ENCODE data around the gene HSPBAP1.
"Not testable (repeated sequence)": the region's sequence is repeated elsewhere in the genome, so short reads cannot be mapped to it uniquely, and the experiment has no call there.

HSPBAP1 gene

DNA sequence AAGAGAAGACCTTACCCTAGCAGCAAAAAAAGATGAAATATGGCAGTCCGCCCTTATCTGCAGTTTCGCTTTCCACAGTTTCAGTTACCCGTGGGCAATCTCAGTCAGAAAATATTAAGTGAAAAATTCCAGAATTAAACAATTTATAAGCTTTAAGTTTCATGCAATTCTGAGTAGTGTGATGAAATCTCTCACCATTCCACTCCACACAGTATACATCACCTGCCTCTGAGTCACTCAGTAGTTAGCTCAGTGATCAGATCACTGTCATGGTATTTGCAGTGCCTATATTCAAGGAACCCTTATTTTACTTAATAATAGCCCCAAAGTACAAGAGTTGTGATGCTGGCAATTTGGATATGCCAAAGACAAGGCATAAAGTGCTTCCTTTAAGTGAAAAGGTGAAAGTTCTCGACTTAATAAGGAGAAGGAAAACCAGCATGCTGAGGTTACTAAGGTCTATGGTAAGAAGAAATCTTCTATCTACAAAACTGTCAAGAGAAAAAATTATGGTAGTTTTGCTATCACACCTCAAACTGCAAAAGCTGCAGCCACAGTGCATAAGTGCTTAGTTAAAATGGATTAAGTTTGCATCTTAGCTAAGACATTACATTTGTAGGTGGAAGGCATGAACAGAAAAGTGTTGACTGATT is 48.1 kb downstream of the HSPBAP1 start:
- TF ChIP-seq, protein P1, sequence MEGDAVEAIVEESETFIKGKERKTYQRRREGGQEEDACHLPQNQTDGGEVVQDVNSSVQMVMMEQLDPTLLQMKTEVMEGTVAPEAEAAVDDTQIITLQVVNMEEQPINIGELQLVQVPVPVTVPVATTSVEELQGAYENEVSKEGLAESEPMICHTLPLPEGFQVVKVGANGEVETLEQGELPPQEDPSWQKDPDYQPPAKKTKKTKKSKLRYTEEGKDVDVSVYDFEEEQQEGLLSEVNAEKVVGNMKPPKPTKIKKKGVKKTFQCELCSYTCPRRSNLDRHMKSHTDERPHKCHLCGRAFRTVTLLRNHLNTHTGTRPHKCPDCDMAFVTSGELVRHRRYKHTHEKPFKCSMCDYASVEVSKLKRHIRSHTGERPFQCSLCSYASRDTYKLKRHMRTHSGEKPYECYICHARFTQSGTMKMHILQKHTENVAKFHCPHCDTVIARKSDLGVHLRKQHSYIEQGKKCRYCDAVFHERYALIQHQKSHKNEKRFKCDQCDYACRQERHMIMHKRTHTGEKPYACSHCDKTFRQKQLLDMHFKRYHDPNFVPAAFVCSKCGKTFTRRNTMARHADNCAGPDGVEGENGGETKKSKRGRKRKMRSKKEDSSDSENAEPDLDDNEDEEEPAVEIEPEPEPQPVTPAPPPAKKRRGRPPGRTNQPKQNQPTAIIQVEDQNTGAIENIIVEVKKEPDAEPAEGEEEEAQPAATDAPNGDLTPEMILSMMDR (IDR thresholded peaks at IDR 0.05), result no peak
- Mint-ChIP-seq H3K27ac (no peak overlapping the region), H3K27me3 (ENCODE audit: low read depth, poor library complexity) (peaks cover 3% of the 10 kb centered on the region), H3K36me3 (ENCODE audit: low read depth) (peaks cover 73% of the 10 kb centered on the region), H3K4me1 (no peaks in the 10 kb centered on the region), H3K4me3 (no peak overlapping the region), H3K9me3 (peaks cover 31% of the 10 kb centered on the region)
- no peak for DNase-seq

DNA sequence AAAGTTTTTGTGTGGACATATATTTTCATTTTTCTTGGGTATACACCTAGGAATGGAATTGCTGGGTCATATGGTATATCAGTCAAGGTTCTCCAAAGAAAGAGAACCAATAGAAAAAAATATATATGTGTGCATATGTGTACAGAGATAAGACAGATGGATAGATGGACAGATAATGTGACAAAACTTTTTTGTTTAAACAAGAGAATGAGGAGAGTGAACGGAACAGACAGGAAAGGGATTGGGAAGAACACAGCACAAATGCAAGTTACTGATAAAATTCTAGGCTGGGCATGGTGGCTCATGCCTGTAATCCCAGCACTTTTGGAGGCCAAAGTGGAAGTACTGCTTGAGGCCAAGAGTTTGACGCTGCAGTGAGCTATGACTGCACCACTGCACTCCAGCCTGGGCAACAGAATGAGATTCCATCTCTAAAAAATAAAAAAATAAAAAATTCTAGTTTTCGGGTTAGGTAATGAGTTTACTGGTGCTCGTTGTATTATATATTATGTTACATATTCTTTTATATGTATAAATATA is 50.0 kb downstream of the HSPBAP1 start:
- DNase-seq, result no peak
- H3K27ac Mint-ChIP-seq, result no peak overlapping the region
- no peaks in the 10 kb centered on the region for H3K4me1 Mint-ChIP-seq
- H3K36me3 Mint-ChIP-seq (ENCODE audit: low read depth), result peaks cover 83% of the 10 kb centered on the region
- TF ChIP-seq, protein P1 (IDR thresholded peaks at IDR 0.05), result no peak
- H3K9me3 Mint-ChIP-seq, result peaks cover 30% of the 10 kb centered on the region
- no peak overlapping the region for H3K4me3 Mint-ChIP-seq
- H3K27me3 Mint-ChIP-seq (ENCODE audit: low read depth, poor library complexity), result peaks cover 3% of the 10 kb centered on the region

DNA sequence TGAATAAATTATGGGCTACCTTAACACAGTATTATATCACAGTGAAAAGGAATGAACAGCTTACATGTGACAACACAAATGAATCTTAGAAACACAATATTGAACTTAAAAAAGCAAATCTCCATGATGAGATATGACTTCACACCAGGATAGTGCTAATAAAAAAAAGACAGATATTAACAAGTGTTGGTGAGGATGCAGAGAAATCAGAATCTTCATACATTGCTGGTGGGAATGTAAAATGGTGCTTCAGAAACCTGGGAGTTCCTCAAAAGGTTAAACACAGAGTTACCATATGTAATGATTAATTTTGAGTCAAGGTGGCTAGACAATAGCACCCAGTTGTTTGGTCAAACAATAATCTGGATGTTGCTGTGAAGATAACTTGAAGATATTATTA is 51.4 kb downstream of the HSPBAP1 start:
- peaks cover 22% of the 10 kb centered on the region for H3K9me3 Mint-ChIP-seq
- no peak overlapping the region for H3K4me3 Mint-ChIP-seq
- H3K36me3 Mint-ChIP-seq (ENCODE audit: low read depth), result peaks cover 78% of the 10 kb centered on the region
- TF ChIP-seq, protein P1 (IDR thresholded peaks at IDR 0.05), result no peak
- no peak for DNase-seq
- no peak overlapping the region for H3K27ac Mint-ChIP-seq
- H3K27me3 Mint-ChIP-seq (ENCODE audit: low read depth, poor library complexity), result peaks cover 3% of the 10 kb centered on the region
- H3K4me1 Mint-ChIP-seq, result no peaks in the 10 kb centered on the region

GRCh38 chr3:122739172-122739571 is 54.5 kb downstream of the HSPBAP1 start:
- no peak for DNase-seq
- Mint-ChIP-seq H3K27me3 (ENCODE audit: low read depth, poor library complexity) (no peaks in the 10 kb centered on the region), H3K9me3 (peaks cover 9% of the 10 kb centered on the region), H3K4me1 (no peaks in the 10 kb centered on the region), H3K27ac (no peak overlapping the region), H3K4me3 (no peak overlapping the region), H3K36me3 (ENCODE audit: low read depth) (peaks cover 59% of the 10 kb centered on the region)
- TF ChIP-seq, protein P1 (IDR thresholded peaks at IDR 0.05), result no peak

DNA sequence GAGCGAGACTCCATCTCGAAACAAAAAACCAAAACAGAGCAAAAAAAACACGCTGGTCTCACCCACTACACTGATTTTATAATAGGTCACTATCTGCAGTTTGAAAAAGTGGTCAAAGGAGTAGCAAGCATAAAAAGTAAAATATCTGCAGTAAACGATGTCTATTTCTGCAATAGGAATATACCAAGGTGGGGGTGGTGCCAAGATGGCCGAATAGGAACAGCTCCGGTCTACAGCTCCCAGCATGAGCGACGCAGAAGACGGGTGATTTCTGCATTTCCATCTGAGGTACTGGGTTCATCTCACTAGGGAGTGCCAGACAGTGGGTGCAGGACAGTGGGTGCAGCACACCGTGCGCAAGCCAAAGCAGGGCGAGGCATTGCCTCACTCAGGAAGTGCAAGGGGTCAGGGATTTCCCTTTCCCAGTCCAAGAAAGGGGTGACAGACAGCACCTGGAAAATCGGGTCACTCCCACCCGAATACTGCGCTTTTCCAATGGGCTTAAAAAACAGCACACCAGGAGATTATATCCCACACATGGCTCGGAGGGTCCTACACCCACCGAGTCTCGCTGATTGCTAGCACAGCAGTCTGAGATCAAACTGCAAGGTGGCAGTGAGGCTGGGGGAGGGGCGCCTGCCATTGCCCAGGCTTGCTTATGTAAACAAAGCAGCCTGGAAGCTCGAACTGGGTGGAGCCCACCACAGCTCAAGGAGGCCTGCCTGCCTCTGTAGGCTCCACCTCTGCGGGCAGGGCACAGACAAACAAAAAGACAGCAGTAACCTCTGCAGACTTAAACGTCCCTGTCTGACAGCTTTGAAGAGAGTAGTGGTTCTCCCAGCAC is 60.7 kb downstream of the HSPBAP1 start:
- not testable (repeated sequence) for H3K4me3 Mint-ChIP-seq; H3K4me1 Mint-ChIP-seq; H3K27ac Mint-ChIP-seq; DNase-seq; H3K27me3 Mint-ChIP-seq (ENCODE audit: low read depth, poor library complexity)
- Mint-ChIP-seq H3K36me3 (ENCODE audit: low read depth) (peaks cover 31% of the 10 kb centered on the region), H3K9me3 (peaks cover 33% of the 10 kb centered on the region)

DNA sequence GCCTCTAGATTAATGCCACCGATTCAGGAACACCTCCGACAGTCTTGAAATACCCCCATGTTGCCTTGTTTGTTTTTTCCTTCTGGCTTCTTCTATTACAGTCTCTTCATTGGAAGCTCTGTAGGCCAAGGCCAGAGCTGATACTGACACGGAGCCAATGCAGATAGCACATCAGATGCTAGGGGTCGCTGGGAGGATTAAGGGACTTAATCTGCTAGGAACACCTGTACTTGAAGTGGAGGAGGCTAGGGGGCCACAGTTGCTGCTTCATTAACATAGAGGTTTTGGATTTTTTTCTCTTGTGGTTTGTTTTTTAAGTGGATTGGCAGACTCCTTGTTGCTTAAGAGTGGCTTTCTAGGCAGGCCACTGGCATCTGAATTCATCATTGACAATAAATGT is 63.4 kb downstream of the HSPBAP1 start:
- Mint-ChIP-seq H3K4me3 (no peak overlapping the region), H3K9me3 (peaks cover 46% of the 10 kb centered on the region), H3K27ac (no peak overlapping the region), H3K27me3 (ENCODE audit: low read depth, poor library complexity) (no peaks in the 10 kb centered on the region), H3K36me3 (ENCODE audit: low read depth) (peaks cover 41% of the 10 kb centered on the region), H3K4me1 (no peaks in the 10 kb centered on the region)
- TF ChIP-seq, protein P1 (IDR thresholded peaks at IDR 0.05), result no peak
- no peak for DNase-seq
